Neural cell (in vitro differentiated cells): Measurements from ENCODE around the gene LOXL4. TPM values are rescaled to one million over a fixed set of nuclear protein-coding genes. Genes with fewer than 3 reads are reported as not detected.

Experiments used
- H2AFZ ChIP-seq: fragments of 200-600, 300-800 bp; sonication (generic), shearing (Covaris generic); 2 replicates; pipeline ENCODE4 v1.6.0; 2014; ENCODE audit warnings: low read depth, mild to moderate bottlenecking, antibody characterized with exemption, low read length, moderate library complexity
- H3F3A ChIP-seq: fragments of 200-600 bp; shearing (Covaris generic); 2 replicates; pipeline ENCODE4 v1.6.1; 2016; ENCODE audit warnings: mild to moderate bottlenecking, moderate library complexity, mixed read lengths, antibody characterized with exemption, low read length; ENCODE audit not compliant: insufficient read depth, poor library complexity, severe bottlenecking
- H3K27ac ChIP-seq: fragments of 200-600, 300-800 bp; sonication (generic), shearing (Covaris generic); 2 replicates; pipeline ENCODE4 v1.5.1; 2014; ENCODE audit warnings: mild to moderate bottlenecking, low read length, moderate library complexity
- H3K27me3 ChIP-seq: fragments of 300-800, 200-600 bp; sonication (generic), shearing (Covaris generic); 2 replicates; pipeline ENCODE4 v1.6.0; 2014; ENCODE audit warnings: mild to moderate bottlenecking, low read depth, low read length, moderate library complexity; ENCODE audit not compliant: insufficient read depth
- H3K36me3 ChIP-seq: fragments of 300-800, 200-600 bp; sonication (generic), shearing (Covaris generic); 2 replicates; pipeline ENCODE4 v1.5.1; 2014; ENCODE audit warnings: mild to moderate bottlenecking, antibody characterized with exemption, low read length, moderate library complexity; ENCODE audit not compliant: insufficient read depth
- H3K4me2 ChIP-seq: fragments of 300-800, 200-600 bp; sonication (generic), shearing (Covaris generic); 2 replicates; pipeline ENCODE4 v1.6.0; 2014; ENCODE audit warnings: mild to moderate bottlenecking, low read length
- H3K4me3 ChIP-seq: fragments of 300-800, 200-600 bp; sonication (generic), shearing (Covaris generic); 2 replicates; pipeline ENCODE4 v1.5.1; 2014; ENCODE audit warnings: mild to moderate bottlenecking, low read length, moderate library complexity
- H3K79me2 ChIP-seq: fragments of 200-600 bp; shearing (Covaris generic); replicated peaks from 2 replicates; pipeline ENCODE4 v1.6.0; 2014; ENCODE audit warnings: mild to moderate bottlenecking, low read length, moderate library complexity; ENCODE audit not compliant: insufficient read depth
- H3K9ac ChIP-seq: fragments of 300-800, 200-600 bp; sonication (generic), shearing (Covaris generic); 2 replicates; pipeline ENCODE4 v1.6.1; 2016; ENCODE audit warnings: mild to moderate bottlenecking, low read length, mixed read lengths
- H3K9me2 ChIP-seq: fragments of 200-600 bp; shearing (Covaris generic); 2 replicates; pipeline ENCODE4 v1.6.1; 2016; ENCODE audit warnings: mild to moderate bottlenecking, low read length, mixed read lengths; ENCODE audit not compliant: insufficient read depth
- H3K9me3 ChIP-seq: fragments of 200-600, 300-800 bp; sonication (generic), shearing (Covaris generic); 2 replicates; pipeline ENCODE4 v1.6.1; 2016; ENCODE audit warnings: mild to moderate bottlenecking, mixed run types, low read length, moderate library complexity, mixed read lengths
- H4K20me1 ChIP-seq: fragments of 200-600 bp; shearing (Covaris generic); 2 replicates; pipeline ENCODE4 v1.6.1; 2016; ENCODE audit warnings: mild to moderate bottlenecking, mixed run types; ENCODE audit not compliant: insufficient read depth
- CTCF ChIP-seq: fragments of 450-650 bp; IDR thresholded peaks from 2 replicates; pipeline ENCODE4 v1.5.1; 2014; ENCODE audit warnings: antibody characterized with exemption, mild to moderate bottlenecking, moderate library complexity; ENCODE audit not compliant: poor library complexity, severe bottlenecking
- EP300 ChIP-seq: fragments of 450-650 bp; conservative IDR thresholded peaks from 2 replicates; pipeline ENCODE4 v1.6.1; 2014; ENCODE audit warnings: antibody characterized with exemption, mild to moderate bottlenecking, moderate library complexity; ENCODE audit not compliant: poor library complexity, severe bottlenecking
- EZH2 ChIP-seq: fragments of 200-600, 300-800 bp; shearing (Covaris generic), sonication (generic); IDR thresholded peaks from 2 replicates; pipeline ENCODE4 v1.6.1; 2014; ENCODE audit warnings: antibody characterized with exemption, low read length, borderline replicate concordance, mild to moderate bottlenecking; ENCODE audit not compliant: insufficient read depth, poor library complexity, severe bottlenecking
- MXI1 ChIP-seq: fragments of 450-650 bp; conservative IDR thresholded peaks from 2 replicates; pipeline ENCODE4 v1.6.1; 2014; ENCODE audit warnings: antibody characterized with exemption, mild to moderate bottlenecking; ENCODE audit not compliant: poor library complexity, severe bottlenecking
- POLR2AphosphoS5 ChIP-seq: IDR thresholded peaks from 2 replicates; pipeline ENCODE4 v1.6.1; 2012
- RAD21 ChIP-seq: fragments of 450-650 bp; conservative IDR thresholded peaks from 2 replicates; pipeline ENCODE4 v1.6.1; 2014; ENCODE audit warnings: antibody characterized with exemption, mild to moderate bottlenecking, moderate library complexity
- REST ChIP-seq: IDR thresholded peaks from 2 replicates; pipeline ENCODE4 v1.6.1; 2012; ENCODE audit warnings: borderline replicate concordance
- SMC3 ChIP-seq: fragments of 450-650 bp; conservative IDR thresholded peaks from 2 replicates; pipeline ENCODE4 v1.6.1; 2014; ENCODE audit warnings: antibody characterized with exemption, mild to moderate bottlenecking, moderate library complexity; ENCODE audit not compliant: poor library complexity
- TAF1 ChIP-seq: IDR thresholded peaks from 2 replicates; pipeline ENCODE4 v1.6.1; 2012; ENCODE audit warnings: low read depth
- polyA plus RNA-seq: library from polyadenylated mRNA; depleted of rRNA; stranded (reverse); fragments of >200 nt; gene quantifications from 2 replicates; pipeline ENCODE4 v1.2.3, GENCODE V29; 2014

Gene LOXL4
- polyA plus RNA-seq, 1 donor from 2014 or later, result not detected

- Histone ChIP-seq H3K4me2 (no peak overlapping the region), H3K4me3 (no peak overlapping the region), H2AFZ (no peak overlapping the region), H3K9ac (no peak overlapping the region), H3K27me3 (no peaks in the 10 kb centered on the region), H3K27ac (no peak overlapping the region), H4K20me1 (no peaks in the 10 kb centered on the region), H3K79me2 (no peaks in the 10 kb centered on the region), H3K9me2 (no peaks in the 10 kb centered on the region), H3F3A (no peaks in the 10 kb centered on the region), H3K9me3 (no peaks in the 10 kb centered on the region), H3K36me3 (no peaks in the 10 kb centered on the region)
- no peak for TF ChIP-seq REST
- no peak for TF ChIP-seq SMC3
- no peak for TF ChIP-seq MXI1
- no peak for TF ChIP-seq POLR2AphosphoS5
- TF ChIP-seq EP300, result no peak
- TF ChIP-seq RAD21, result no peak
- TF ChIP-seq CTCF, result no peak
- TF ChIP-seq TAF1, result no peak
These were observed 19.3 kb upstream of the LOXL4 start for GRCh38 chr10:98287321-98287720.

GRCh38 chr10:98286419-98286818, 18.4 kb upstream of the LOXL4 start:
- Histone ChIP-seq H3K36me3 (no peaks in the 10 kb centered on the region), H3K4me3 (no peak overlapping the region), H3K9ac (no peak overlapping the region), H3F3A (no peaks in the 10 kb centered on the region), H3K79me2 (no peaks in the 10 kb centered on the region), H3K27me3 (no peaks in the 10 kb centered on the region), H3K9me2 (no peaks in the 10 kb centered on the region), H3K9me3 (no peaks in the 10 kb centered on the region), H3K4me2 (no peak overlapping the region), H2AFZ (no peak overlapping the region), H3K27ac (no peak overlapping the region), H4K20me1 (no peaks in the 10 kb centered on the region)
- TF ChIP-seq TAF1 (no peak), REST (no peak), CTCF (no peak), RAD21 (no peak), EP300 (no peak), MXI1 (no peak), POLR2AphosphoS5 (no peak), EZH2 (no peak), SMC3 (no peak)
